Measurements from ENCODE around the gene CITED4. TPM values are rescaled to one million over a fixed set of nuclear protein-coding genes. Genes with fewer than 3 reads are reported as not detected.

Gene CITED4
- total and polyA plus RNA-seq, 9 of the 15 experiments (the other 6 are each of a cell fraction or from before 2014, with no cell fraction given): 0.11 to 1.2 (median 0.17) TPM; not detected in 2

DNA sequence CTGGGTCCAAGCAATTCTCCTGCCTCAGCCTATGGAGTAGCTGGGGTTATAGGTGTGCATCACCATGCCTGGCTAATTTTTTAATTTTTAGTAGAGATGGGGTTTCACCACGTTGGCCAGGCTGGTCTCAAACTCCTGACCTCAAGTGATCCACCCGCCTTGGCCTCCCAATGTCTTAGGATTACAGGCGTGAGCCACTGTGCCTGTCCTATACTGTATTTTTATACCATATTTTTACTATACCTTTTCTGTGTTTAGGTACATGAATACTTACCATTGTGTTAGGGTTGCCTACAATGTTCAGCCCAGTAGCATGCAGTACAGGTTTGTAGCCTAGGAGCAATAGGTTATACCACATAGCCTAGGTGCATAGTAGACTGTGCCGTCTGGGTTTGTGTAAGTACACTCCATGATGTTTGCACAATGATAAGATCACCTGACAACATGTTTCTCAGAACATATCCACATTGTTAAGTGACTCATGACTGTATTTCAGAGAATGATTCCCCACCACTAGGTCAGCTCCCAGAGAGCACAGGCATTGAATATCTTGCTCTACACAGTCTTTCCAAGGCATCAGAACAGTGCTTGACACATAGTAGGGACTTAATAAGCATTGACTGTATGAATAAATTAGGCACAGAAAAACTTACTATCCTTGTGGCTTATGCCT lies 6.0 kb upstream of the CITED4 start (continued):
- TF ChIP-seq MGA (IDR thresholded peaks at IDR 0.05) (peak; percentile 71; the same call in 1 of the 2 replicates), RBM39 (optimal IDR thresholded peaks at IDR 0.05; ENCODE audit: low read depth, low read length) (no peak), BHLHE40 (IDR thresholded peaks at IDR 0.05; ENCODE audit: low read length) (peak; percentile 67; the same call in 1 of the 2 replicates), BRD9 (IDR thresholded peaks at IDR 0.05; ENCODE audit: low read depth, partially characterized antibody) (no peak), PURB (CRISPR knock-in tag; IDR thresholded peaks at IDR 0.05; ENCODE audit: low read depth) (no peak), PRDM10 (IDR thresholded peaks at IDR 0.05; ENCODE audit: partially characterized antibody) (peak; percentile 86), TCFL5 (CRISPR knock-in tag; conservative IDR thresholded peaks at IDR 0.05) (no peak), WHSC1 (IDR thresholded peaks at IDR 0.05; ENCODE audit: low read length) (no peak)

All from K562 (cell line).